ENCODE results near the gene ADIPOR2.

GRCh38 chr12:1758887-1759286 is 68.0 kb downstream of the ADIPOR2 start:
- no peak for TF ChIP-seq EP300 (IDR thresholded peaks at IDR 0.05)
- no peak for TF ChIP-seq POLR2AphosphoS5 (IDR thresholded peaks at IDR 0.05)
